OCI-LY1 (cell line): ENCODE results near the gene METTL3.

Experiments used
- H2AFZ ChIP-seq: fragments of 200-600 bp; sonication (generic), shearing (Covaris generic); 2 replicates; pipeline ENCODE4 v1.6.0; 2014; ENCODE audit warnings: antibody characterized with exemption, mild to moderate bottlenecking, low read length
- H3F3A ChIP-seq: fragments of 200-600 bp; sonication (generic), shearing (Covaris generic); 2 replicates; pipeline ENCODE4 v1.6.0; 2014; ENCODE audit warnings: mild to moderate bottlenecking, antibody characterized with exemption, low read length, moderate library complexity; ENCODE audit not compliant: insufficient read depth
- H3K27ac ChIP-seq: fragments of 200-600 bp; sonication (generic); 2 replicates; pipeline ENCODE4 v1.5.1; 2014; ENCODE audit warnings: low read length, mixed run types, mild to moderate bottlenecking, low read depth; ENCODE audit not compliant: poor library complexity, severe bottlenecking
- H3K27me3 ChIP-seq: fragments of 200-600 bp; sonication (generic); 2 replicates; pipeline ENCODE4 v1.6.0; 2014; ENCODE audit warnings: antibody characterized with exemption, mild to moderate bottlenecking, low read length, moderate library complexity; ENCODE audit not compliant: insufficient read depth
- H3K36me3 ChIP-seq: fragments of 200-600 bp; sonication (generic); 2 replicates; pipeline ENCODE4 v1.6.1; 2014; ENCODE audit warnings: mild to moderate bottlenecking, antibody characterized with exemption, low read length, moderate library complexity, mixed read lengths; ENCODE audit not compliant: insufficient read depth
- H3K4me1 ChIP-seq: fragments of 200-600 bp; sonication (generic); 2 replicates; pipeline ENCODE4 v1.5.1; 2014; ENCODE audit warnings: mild to moderate bottlenecking, low read length, moderate library complexity; ENCODE audit not compliant: insufficient read depth, severe bottlenecking
- H3K4me2 ChIP-seq: fragments of 200-600 bp; sonication (generic), shearing (Covaris generic); 2 replicates; pipeline ENCODE4 v1.6.1; 2014; ENCODE audit warnings: low read length
- H3K4me3 ChIP-seq: fragments of 200-600 bp; sonication (generic); 2 replicates; pipeline ENCODE4 v1.5.1; 2014; ENCODE audit warnings: low read length, low read depth, mild to moderate bottlenecking, mixed read lengths; ENCODE audit not compliant: poor library complexity, severe bottlenecking
- H3K79me2 ChIP-seq: fragments of 200-600 bp; shearing (Covaris generic); 2 replicates; pipeline ENCODE4 v1.6.1; 2016; ENCODE audit warnings: mixed run types, low read length, mixed read lengths; ENCODE audit not compliant: insufficient read depth
- H3K9ac ChIP-seq: fragments of 200-600 bp; sonication (generic), shearing (Covaris generic); 2 replicates; pipeline ENCODE4 v1.6.1; 2014; ENCODE audit warnings: mild to moderate bottlenecking, low read length, mixed read lengths
- H3K9me2 ChIP-seq: fragments of 200-600 bp; sonication (generic), shearing (Covaris generic); 2 replicates; pipeline ENCODE4 v1.6.1; 2014; ENCODE audit warnings: low read depth, mild to moderate bottlenecking, low read length, mixed read lengths
- H3K9me3 ChIP-seq: fragments of 200-600 bp; shearing (Covaris generic); 2 replicates; pipeline ENCODE4 v1.6.1; 2014; ENCODE audit warnings: low read length, mixed read lengths
- H4K20me1 ChIP-seq: fragments of 200-600 bp; sonication (generic), shearing (Covaris generic); 2 replicates; pipeline ENCODE4 v1.6.0; 2016; ENCODE audit warnings: mild to moderate bottlenecking, low read length; ENCODE audit not compliant: insufficient read depth
- EZH2 ChIP-seq: fragments of 200-600 bp; sonication (generic), shearing (Covaris generic); IDR thresholded peaks from 2 replicates; pipeline ENCODE4 v1.8.0; 2017; ENCODE audit warnings: borderline replicate concordance, mixed run types, mild to moderate bottlenecking, antibody characterized with exemption, low read length, moderate library complexity, mixed read lengths
- TF ChIP-seq, protein P1 (sequence below): fragments of 200-600 bp; sonication (generic), shearing (Covaris generic); IDR thresholded peaks from 2 replicates; pipeline ENCODE4 v1.5.1; 2017; ENCODE audit warnings: mild to moderate bottlenecking, antibody characterized with exemption, low read length, moderate library complexity, mixed read lengths

The METTL3 gene

DNA sequence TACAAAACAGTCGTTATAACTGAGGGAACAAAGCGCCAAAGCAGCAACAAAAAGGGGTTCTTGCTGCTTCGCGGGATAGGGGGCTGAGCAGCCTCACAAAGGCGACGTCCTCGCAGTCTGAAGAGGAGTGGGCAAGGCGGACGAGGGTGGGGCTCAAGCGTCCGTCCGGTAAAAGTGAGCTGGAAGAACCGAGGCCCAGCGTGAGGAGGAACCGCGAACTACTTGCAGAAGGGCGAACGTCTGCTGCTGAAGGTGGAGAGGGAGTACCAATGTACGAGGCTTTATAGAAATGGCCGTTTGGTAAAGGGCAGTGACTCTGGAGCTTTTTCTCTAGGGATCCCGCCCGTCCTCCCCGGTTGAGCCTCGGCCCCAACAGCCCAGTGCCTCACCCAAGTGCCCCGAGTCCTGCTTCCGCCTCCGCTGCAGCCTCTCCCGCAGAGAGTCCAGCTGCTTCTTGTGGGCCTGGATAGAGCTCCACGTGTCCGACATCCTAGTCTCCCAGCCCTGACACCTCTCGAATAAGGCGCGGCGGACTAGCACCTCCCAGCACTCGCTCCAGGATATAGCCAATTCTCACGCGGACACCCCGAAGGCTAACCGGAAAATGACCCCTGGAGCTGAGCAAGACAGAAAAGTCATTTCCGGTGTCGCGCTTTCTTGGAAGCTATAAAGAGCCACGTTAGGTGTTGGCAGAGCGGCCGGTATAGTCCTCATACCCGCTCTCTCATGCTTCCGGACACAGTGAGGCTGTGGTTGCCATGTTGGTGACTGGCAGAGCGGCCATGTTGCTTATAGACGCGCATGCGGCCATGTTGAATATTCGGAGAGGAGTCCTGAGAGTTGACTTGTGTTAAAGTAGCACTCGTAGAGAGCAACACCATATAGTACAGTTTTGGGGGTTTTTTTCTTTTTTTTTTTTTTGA lies at the start of gene METTL3:
Gene METTL3, minus strand, starts transcription at position 606 of the 923 bp plus-strand sequence. Its CDS starts 117 bp downstream, at position 489.
- Histone ChIP-seq H3K4me1 (peaks cover 20% of the 10 kb centered on the region), H3K36me3 (peaks cover 25% of the 10 kb centered on the region), H3K4me2 (peak within 1 kb of the TSS; percentile 88), H3K4me3 (peak within 1 kb of the TSS; percentile 88), H3K9me2 (no peaks in the 10 kb centered on the region), H4K20me1 (no peaks in the 10 kb centered on the region), H3K9ac (peak within 1 kb of the TSS; percentile 91), H2AFZ (no peak within 1 kb of the TSS), H3K9me3 (no peaks in the 10 kb centered on the region), H3K27ac (peak within 1 kb of the TSS; percentile 14), H3K79me2 (peaks cover 31% of the 10 kb centered on the region), H3K27me3 (no peaks in the 10 kb centered on the region), H3F3A (no peaks in the 10 kb centered on the region)
- TF ChIP-seq EZH2, result no peak
- TF ChIP-seq, protein P1, sequence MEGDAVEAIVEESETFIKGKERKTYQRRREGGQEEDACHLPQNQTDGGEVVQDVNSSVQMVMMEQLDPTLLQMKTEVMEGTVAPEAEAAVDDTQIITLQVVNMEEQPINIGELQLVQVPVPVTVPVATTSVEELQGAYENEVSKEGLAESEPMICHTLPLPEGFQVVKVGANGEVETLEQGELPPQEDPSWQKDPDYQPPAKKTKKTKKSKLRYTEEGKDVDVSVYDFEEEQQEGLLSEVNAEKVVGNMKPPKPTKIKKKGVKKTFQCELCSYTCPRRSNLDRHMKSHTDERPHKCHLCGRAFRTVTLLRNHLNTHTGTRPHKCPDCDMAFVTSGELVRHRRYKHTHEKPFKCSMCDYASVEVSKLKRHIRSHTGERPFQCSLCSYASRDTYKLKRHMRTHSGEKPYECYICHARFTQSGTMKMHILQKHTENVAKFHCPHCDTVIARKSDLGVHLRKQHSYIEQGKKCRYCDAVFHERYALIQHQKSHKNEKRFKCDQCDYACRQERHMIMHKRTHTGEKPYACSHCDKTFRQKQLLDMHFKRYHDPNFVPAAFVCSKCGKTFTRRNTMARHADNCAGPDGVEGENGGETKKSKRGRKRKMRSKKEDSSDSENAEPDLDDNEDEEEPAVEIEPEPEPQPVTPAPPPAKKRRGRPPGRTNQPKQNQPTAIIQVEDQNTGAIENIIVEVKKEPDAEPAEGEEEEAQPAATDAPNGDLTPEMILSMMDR, result no peak

DNA sequence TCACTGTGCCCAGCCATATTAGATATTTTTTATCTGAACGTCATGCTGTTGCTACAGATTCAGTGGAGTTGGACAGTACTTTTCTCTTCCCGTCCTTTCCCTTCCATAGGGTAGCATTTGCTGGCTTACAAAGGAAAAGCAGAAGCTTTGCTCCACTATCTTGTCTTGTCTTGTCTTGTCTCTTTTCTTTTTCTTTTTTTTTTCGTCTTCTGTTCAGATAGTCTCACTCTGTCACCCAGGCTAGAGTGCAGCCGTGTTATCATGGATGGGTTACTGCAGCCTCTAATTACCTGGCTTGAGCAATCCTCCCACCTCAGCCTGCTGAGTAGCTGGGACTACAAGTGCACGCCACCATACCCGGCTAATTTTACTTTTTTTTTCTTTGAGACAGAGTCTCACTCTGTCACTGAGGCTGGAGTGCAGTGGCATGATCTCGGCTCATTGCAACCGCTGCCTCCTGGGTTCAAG lies 47.6 kb upstream of the METTL3 start:
- H3K36me3 ChIP-seq, result no peaks in the 10 kb centered on the region
- no peaks in the 10 kb centered on the region for H3K27me3 ChIP-seq
- no peak overlapping the region for H3K27ac ChIP-seq
- no peak for TF ChIP-seq EZH2
- TF ChIP-seq, protein P1, result no peak
- no peak overlapping the region for H2AFZ ChIP-seq
- no peaks in the 10 kb centered on the region for H3F3A ChIP-seq
- H3K9me3 ChIP-seq, result no peaks in the 10 kb centered on the region
- H3K9ac ChIP-seq, result no peak overlapping the region
- peaks cover 5% of the 10 kb centered on the region for H3K4me1 ChIP-seq
- H4K20me1 ChIP-seq, result no peaks in the 10 kb centered on the region
- no peaks in the 10 kb centered on the region for H3K9me2 ChIP-seq
- no peak overlapping the region for H3K4me2 ChIP-seq
- H3K4me3 ChIP-seq, result no peak overlapping the region
- no peaks in the 10 kb centered on the region for H3K79me2 ChIP-seq

DNA sequence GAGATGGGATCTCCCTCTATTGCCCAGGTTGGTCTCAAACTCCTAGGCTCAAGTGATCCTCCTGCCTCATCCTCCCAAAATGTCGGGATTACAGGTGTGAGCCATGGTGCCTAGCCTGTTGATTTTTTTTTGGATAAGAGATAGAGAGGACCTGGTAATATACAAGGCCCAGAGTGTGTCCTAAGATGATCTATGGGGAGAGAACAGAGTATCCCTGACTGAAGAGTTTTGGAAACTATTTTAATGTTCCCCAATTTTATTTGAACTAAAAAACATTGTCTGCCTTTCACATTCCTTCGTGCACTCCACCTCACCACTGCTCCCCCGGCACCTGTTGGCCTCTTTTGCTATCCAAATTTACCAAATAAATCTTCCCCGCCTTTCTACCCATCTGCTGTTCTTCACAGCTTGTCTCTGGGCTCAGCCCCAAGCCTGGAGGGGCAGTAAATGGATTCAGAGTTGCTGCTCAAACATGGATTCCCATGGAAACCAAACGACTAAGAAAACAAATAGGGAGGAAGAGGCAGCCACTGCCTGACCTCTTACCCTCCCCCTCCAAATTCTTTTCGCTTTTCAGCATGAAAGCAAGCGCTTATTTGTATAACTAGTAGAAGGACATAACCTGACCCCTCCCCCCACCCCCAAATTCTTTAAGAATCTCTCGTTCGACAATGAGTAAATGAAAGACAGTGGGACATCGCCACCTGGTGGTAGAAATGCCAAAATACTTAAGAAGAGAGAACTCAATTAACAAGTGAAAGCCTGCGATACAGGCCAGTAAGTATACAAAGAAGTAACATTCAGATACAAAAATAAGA lies 46.2 kb upstream of the METTL3 start:
- Histone ChIP-seq H4K20me1 (no peaks in the 10 kb centered on the region), H3K27ac (no peak overlapping the region), H3K4me3 (peak overlapping the region; percentile 8), H2AFZ (no peak overlapping the region), H3K27me3 (no peaks in the 10 kb centered on the region), H3K79me2 (no peaks in the 10 kb centered on the region), H3K4me2 (peak overlapping the region; percentile 28; the same call in 1 of the 2 replicates), H3K36me3 (no peaks in the 10 kb centered on the region), H3K9me2 (no peaks in the 10 kb centered on the region), H3K9me3 (no peaks in the 10 kb centered on the region), H3F3A (no peaks in the 10 kb centered on the region), H3K4me1 (peaks cover 5% of the 10 kb centered on the region), H3K9ac (no peak overlapping the region)
- TF ChIP-seq, protein P1, result peak; percentile 83
- no peak for TF ChIP-seq EZH2
